H1 (cell line): ENCODE results near the gene NEK10. TPM values are rescaled to one million over a fixed set of nuclear protein-coding genes. Genes with fewer than 3 reads are reported as not detected.

Source experiments
- CBX8 ChIP-seq: fragments of 300-800, 300-1000 bp; sonication (generic); IDR thresholded peaks from 2 replicates; pipeline ENCODE4 v1.7.1; 2016; ENCODE audit warnings: low read depth, low read length, borderline replicate concordance
- E2F6 ChIP-seq: IDR thresholded peaks from 2 replicates; pipeline ENCODE4 v1.6.1; 2012; ENCODE audit warnings: inconsistent platforms
- MAX ChIP-seq: IDR thresholded peaks from 2 replicates; pipeline ENCODE4 v1.6.1; 2012; ENCODE audit warnings: inconsistent platforms
- POLR2AphosphoS5 ChIP-seq: IDR thresholded peaks from 2 replicates; pipeline ENCODE4 v1.6.1; 2011; ENCODE audit warnings: low read depth, low read length
- polyA plus RNA-seq, 7 experiments: library from polyadenylated mRNA; depleted of rRNA in 3 of 7; stranded (reverse) in 5 of 7; unstranded in 2 of 7; fragments of >200 nt in 5 of 7; fragments of 200-250 nt in 2 of 7; gene quantifications; 1 replicate in 5 of 7; 2 replicates in 1 of 7; 4 replicates in 1 of 7; pipeline versions ENCODE4 v1.2.1 to v1.2.3, GENCODE V29; 2011 to 2013; ENCODE audit warnings: missing spikeins in 2 of 7, mixed read lengths in 2 of 7
- total RNA-seq: library from RNA; stranded (reverse); fragmentation: NEBNext Ultra II Directional; extraction: Animal tissue kit (Norgen Biotek cat#: 25700); gene quantifications from 2 replicates; pipeline ENCODE4 v1.2.1, GENCODE V29; 2021

NEK10 gene
- total and polyA plus RNA-seq, 2 of the 8 experiments (the other 6 are each of a cell fraction or from before 2014, with no cell fraction given): 0.18 to 0.50 TPM

DNA sequence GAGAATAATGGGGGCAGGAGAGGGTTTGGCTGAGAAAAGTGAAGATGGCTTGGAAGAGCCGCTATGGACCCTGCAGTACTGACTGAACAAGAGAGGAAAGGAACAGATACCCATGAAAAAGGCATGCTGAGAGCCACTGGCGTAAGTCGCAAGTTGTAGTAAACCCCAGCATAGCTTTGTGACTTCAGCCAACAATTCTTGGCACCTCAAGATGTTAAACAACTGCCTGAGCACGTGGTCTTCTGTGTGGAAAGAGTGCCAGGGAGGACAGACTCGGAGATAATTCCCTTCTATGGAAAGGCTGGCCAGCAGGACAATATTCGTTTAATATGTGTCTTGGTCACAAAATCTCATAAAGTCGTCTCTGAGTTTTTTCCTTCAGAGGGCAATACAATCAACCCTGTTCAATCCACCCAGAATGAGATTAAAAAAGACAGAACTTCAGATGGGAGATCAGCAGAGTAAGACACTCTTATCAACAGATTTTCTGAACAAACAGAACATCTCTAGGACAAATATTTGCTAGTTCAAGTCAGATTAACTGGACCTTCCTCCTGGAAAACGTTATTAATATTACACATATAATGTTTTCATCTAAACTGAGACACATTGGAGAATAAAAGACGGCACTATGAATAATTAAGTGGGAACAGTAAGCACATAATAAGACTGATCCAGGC, 49.2 kb downstream of the NEK10 start (continued):
- TF ChIP-seq CBX8: no peak
- no peak for TF ChIP-seq POLR2AphosphoS5
- no peak for TF ChIP-seq MAX
- no peak for TF ChIP-seq E2F6
